ENCODE measurements around the gene CORO2B. TPM values are rescaled to one million over a fixed set of nuclear protein-coding genes. Genes with fewer than 3 reads are reported as not detected.

Gene CORO2B
- total RNA-seq, 1 donor from 2014 or later, result 1.0 TPM

DNA sequence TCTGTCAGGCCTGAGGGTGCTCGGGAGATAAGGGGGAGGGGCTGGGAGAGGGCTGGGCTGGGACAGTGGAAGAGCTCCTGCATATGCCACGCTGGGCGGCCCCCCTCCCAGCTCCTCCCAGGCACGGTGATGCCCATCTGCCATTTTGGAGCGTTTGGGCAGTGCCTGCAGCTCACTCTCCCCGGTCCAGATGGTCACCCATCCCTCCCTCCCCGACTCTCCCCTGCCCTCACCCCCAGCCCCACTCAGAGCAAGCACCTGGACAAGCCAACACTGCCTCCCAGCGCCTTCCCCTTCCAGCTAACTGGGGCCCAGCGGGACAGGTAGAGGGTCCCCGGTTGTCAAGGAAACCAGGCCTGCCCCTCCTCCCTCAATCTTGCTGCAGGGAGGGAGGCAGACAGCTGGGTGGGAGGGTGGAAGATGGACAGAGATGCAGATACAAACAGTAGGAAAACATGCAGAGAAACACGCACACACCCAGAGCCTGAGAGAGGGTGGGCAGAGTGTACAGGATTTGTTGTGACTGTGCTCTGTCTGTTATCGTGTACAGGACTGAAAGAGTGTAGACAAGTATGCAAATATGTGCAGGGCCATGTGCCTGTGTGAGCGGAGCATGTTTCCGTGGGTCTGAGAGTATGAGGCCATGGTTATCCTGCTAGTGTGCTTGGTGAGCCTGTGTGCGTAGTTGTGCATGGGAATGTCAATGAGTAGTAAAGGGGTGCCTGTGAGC, 17.5 kb upstream of the CORO2B start:
- Histone ChIP-seq H3F3A (ENCODE audit: low read depth) (peaks cover 12% of the 10 kb centered on the region), H3K9ac (no peak overlapping the region), H3K79me2 (ENCODE audit: low read depth) (no peaks in the 10 kb centered on the region), H3K9me3 (ENCODE audit: low read depth) (no peaks in the 10 kb centered on the region), H3K36me3 (no peaks in the 10 kb centered on the region), H3K4me2 (no peak overlapping the region), H3K4me1 (peaks cover 11% of the 10 kb centered on the region), H3K27ac (no peak overlapping the region), H2AFZ (replicated peaks) (no peak overlapping the region), H4K20me1 (ENCODE audit: low read depth) (no peaks in the 10 kb centered on the region), H3K4me3 (no peak overlapping the region), H3K27me3 (peaks cover 33% of the 10 kb centered on the region)
- Mint-ChIP-seq H3K4me1 (peaks cover 42% of the 10 kb centered on the region), H3K4me3 (peak overlapping the region; percentile 10), H3K36me3 (no peaks in the 10 kb centered on the region), H3K27me3 (ENCODE audit: insufficient read depth, low read depth) (peaks cover 8% of the 10 kb centered on the region), H3K9me3 (peaks cover 3% of the 10 kb centered on the region), H3K27ac (peak overlapping the region; percentile 64)
- DNase-seq (ENCODE audit: low spot score), result no peak
- TF ChIP-seq, protein P1, sequence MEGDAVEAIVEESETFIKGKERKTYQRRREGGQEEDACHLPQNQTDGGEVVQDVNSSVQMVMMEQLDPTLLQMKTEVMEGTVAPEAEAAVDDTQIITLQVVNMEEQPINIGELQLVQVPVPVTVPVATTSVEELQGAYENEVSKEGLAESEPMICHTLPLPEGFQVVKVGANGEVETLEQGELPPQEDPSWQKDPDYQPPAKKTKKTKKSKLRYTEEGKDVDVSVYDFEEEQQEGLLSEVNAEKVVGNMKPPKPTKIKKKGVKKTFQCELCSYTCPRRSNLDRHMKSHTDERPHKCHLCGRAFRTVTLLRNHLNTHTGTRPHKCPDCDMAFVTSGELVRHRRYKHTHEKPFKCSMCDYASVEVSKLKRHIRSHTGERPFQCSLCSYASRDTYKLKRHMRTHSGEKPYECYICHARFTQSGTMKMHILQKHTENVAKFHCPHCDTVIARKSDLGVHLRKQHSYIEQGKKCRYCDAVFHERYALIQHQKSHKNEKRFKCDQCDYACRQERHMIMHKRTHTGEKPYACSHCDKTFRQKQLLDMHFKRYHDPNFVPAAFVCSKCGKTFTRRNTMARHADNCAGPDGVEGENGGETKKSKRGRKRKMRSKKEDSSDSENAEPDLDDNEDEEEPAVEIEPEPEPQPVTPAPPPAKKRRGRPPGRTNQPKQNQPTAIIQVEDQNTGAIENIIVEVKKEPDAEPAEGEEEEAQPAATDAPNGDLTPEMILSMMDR (IDR thresholded peaks at IDR 0.05), result no peak
- TF ChIP-seq EZH2phosphoT487 (IDR thresholded peaks at IDR 0.05) (no peak), EZH2 (IDR thresholded peaks at IDR 0.05) (no peak)

DNA sequence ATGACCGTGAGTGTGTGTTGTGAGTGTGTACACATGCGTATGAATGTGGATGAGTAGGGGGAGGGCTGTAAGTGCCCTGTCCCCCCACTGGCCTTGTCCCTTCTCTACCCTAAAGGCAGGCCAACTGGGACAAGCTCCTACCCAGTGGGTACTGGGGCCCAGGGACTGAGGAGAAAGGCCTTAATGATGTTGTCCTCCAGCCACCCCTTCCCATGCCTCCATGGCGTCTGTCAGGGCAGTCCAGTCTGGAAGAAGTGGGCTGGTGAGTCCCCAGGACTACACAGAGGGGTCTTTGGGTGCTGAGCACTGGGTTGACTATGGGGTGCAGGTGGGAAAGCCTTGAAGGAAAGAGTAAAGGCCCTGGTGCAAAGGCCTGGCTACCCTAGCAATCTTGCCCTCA, 16.9 kb upstream of the CORO2B start:
- H3K27ac Mint-ChIP-seq, result peak overlapping the region; percentile 64
- Histone ChIP-seq H3K4me1 (peaks cover 11% of the 10 kb centered on the region), H3K27me3 (peaks cover 33% of the 10 kb centered on the region), H3K9ac (no peak overlapping the region), H3K4me2 (no peak overlapping the region), H3F3A (ENCODE audit: low read depth) (peaks cover 14% of the 10 kb centered on the region), H3K79me2 (ENCODE audit: low read depth) (no peaks in the 10 kb centered on the region), H4K20me1 (ENCODE audit: low read depth) (no peaks in the 10 kb centered on the region), H2AFZ (replicated peaks) (no peak overlapping the region), H3K9me3 (ENCODE audit: low read depth) (no peaks in the 10 kb centered on the region), H3K4me3 (no peak overlapping the region), H3K36me3 (no peaks in the 10 kb centered on the region), H3K27ac (no peak overlapping the region)
- H3K4me3 Mint-ChIP-seq, result no peak overlapping the region
- TF ChIP-seq, protein P1 (IDR thresholded peaks at IDR 0.05), result no peak
- TF ChIP-seq EZH2 (IDR thresholded peaks at IDR 0.05) (no peak), EZH2phosphoT487 (IDR thresholded peaks at IDR 0.05) (no peak)
- H3K27me3 Mint-ChIP-seq (ENCODE audit: insufficient read depth, low read depth), result peaks cover 8% of the 10 kb centered on the region
- no peaks in the 10 kb centered on the region for H3K36me3 Mint-ChIP-seq
- DNase-seq (ENCODE audit: low spot score), result no peak
- peaks cover 3% of the 10 kb centered on the region for H3K9me3 Mint-ChIP-seq
- H3K4me1 Mint-ChIP-seq, result peaks cover 42% of the 10 kb centered on the region

DNA sequence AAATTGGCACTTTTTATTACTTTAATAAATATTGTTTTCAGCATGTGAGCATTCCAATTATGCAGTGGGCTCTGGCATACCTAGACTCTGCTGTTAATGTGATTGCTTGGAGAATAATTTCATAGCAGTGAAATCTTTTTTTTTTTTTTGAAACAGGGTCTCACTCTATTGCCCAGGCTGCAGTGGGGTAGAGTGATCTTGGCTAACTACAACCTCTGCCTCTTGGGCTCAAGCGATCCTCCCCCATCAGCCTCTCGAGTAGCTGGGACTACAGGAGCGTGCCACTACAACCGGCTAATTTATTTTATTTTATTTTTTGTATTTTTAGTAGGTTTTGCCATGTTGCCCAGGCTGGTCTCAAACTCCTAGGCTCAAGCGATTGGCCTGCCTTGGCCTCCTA, 14.6 kb upstream of the CORO2B start:
- no peak overlapping the region for H3K9ac ChIP-seq
- H3F3A ChIP-seq (ENCODE audit: low read depth), result peaks cover 17% of the 10 kb centered on the region
- H2AFZ ChIP-seq (replicated peaks), result no peak overlapping the region
- no peak overlapping the region for H3K4me2 ChIP-seq
- no peaks in the 10 kb centered on the region for H3K36me3 Mint-ChIP-seq
- H3K79me2 ChIP-seq (ENCODE audit: low read depth), result no peaks in the 10 kb centered on the region
- no peaks in the 10 kb centered on the region for H3K9me3 ChIP-seq (ENCODE audit: low read depth)
- no peak overlapping the region for H3K27ac ChIP-seq
- H3K27me3 ChIP-seq, result peaks cover 12% of the 10 kb centered on the region
- no peaks in the 10 kb centered on the region for H3K9me3 Mint-ChIP-seq
- no peak overlapping the region for H3K4me3 Mint-ChIP-seq
- no peaks in the 10 kb centered on the region for H4K20me1 ChIP-seq (ENCODE audit: low read depth)
- no peak for DNase-seq (ENCODE audit: low spot score)
- H3K27me3 Mint-ChIP-seq (ENCODE audit: insufficient read depth, low read depth), result peaks cover 2% of the 10 kb centered on the region
- H3K4me1 ChIP-seq, result peaks cover 7% of the 10 kb centered on the region
- H3K4me1 Mint-ChIP-seq, result peaks cover 38% of the 10 kb centered on the region
- H3K27ac Mint-ChIP-seq, result no peak overlapping the region
- no peak overlapping the region for H3K4me3 ChIP-seq
- H3K36me3 ChIP-seq, result no peaks in the 10 kb centered on the region
- TF ChIP-seq, protein P1 (IDR thresholded peaks at IDR 0.05), result no peak

Data from neural progenitor cell (in vitro differentiated cells).